GM12874 (cell line): ENCODE measurements around the gene SETBP1.

Experiments
- TF ChIP-seq, protein P1 (sequence below): IDR thresholded peaks from 2 replicates; pipeline ENCODE4 v1.5.1; 2011; ENCODE audit warnings: low read depth, mild to moderate bottlenecking, control low read depth, low read length, moderate library complexity; ENCODE audit not compliant: insufficient read depth

Gene SETBP1

DNA sequence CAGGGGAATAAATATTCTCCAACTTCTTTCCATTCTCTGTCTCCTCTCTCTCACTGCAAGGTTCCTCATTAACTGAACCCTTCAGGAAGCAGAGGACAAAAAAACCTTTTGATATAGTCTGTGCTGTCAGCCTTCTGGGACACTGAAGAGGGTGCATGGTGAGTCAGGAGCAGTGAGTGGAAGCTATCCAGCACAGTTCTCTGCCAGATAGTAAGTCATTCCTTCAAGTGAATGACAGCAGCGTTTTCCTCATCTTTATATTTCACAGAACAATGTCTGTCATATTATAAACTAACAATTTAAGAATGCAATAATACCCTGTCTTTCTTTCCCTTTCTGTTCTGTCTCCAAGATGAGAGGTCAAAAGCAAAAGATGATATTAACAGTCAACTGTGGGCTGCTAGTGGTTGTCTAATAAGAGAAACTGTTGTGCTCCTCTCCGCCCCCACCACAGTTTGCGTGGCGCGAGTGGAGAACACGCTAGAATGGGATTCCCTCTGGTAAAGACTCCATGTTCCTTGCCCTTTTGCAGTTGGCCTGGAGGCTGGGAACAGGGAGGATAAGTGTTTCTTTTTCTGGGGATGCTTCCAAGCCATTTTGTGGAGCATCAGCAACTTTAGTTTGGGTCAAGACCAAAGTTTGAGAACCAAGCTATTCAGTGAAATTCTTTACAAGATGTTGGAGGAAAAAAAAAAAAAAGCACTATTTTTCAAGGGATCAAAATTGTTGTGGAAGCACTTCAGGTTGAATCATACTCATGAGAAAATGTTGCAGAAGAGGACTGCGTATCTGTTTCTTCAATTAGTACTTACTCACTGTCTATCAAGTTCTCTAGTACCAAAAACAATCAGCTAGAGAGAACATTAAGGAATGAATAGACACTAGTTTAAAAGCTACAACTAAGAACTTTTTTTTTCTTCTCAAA lies 430.2 kb downstream of the SETBP1 start:
- TF ChIP-seq, protein P1, sequence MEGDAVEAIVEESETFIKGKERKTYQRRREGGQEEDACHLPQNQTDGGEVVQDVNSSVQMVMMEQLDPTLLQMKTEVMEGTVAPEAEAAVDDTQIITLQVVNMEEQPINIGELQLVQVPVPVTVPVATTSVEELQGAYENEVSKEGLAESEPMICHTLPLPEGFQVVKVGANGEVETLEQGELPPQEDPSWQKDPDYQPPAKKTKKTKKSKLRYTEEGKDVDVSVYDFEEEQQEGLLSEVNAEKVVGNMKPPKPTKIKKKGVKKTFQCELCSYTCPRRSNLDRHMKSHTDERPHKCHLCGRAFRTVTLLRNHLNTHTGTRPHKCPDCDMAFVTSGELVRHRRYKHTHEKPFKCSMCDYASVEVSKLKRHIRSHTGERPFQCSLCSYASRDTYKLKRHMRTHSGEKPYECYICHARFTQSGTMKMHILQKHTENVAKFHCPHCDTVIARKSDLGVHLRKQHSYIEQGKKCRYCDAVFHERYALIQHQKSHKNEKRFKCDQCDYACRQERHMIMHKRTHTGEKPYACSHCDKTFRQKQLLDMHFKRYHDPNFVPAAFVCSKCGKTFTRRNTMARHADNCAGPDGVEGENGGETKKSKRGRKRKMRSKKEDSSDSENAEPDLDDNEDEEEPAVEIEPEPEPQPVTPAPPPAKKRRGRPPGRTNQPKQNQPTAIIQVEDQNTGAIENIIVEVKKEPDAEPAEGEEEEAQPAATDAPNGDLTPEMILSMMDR, result no peak

GRCh38 chr18:45111502-45111848 lies 430.8 kb downstream of the SETBP1 start:
- TF ChIP-seq, protein P1, result no peak

GRCh38 chr18:45112682-45113081 lies 432.0 kb downstream of the SETBP1 start:
- TF ChIP-seq, protein P1, result no peak

GRCh38 chr18:45116116-45116515 lies 435.4 kb downstream of the SETBP1 start:
- TF ChIP-seq, protein P1, result no peak
